GM12878 (cell line): ENCODE measurements around the gene SOWAHC. TPM values are rescaled to one million over a fixed set of nuclear protein-coding genes. Genes with fewer than 3 reads are reported as not detected.

ENCODE experiments used
- ATAC-seq: fragments of 200-7000 bp; cut with Tn5 transposase; 3 replicates; pipeline ENCODE4 v1.9.1; 2020; ENCODE audit warnings: mild to moderate bottlenecking, moderate library complexity
- BruUV-seq: library from RNA; stranded (reverse); fragments of 400-500 nt; replicated peaks from 2 replicates; lab custom pipeline; 2021; lab: Mats Ljungman, UMichigan
- CTCF ChIA-PET: fragments of 300-600 bp; sonication (Branson Sonifier 250); formaldehyde crosslinking; extraction: SDS; loops from one replicate; lab custom pipeline; 2021; ENCODE audit warnings: inconsistent platforms; lab: Yijun Ruan, JAX
- POLR2A ChIA-PET: fragments of 350-600 bp; formaldehyde crosslinking; extraction: SDS; loops from one replicate; lab custom pipeline; 2021; ENCODE audit warnings: inconsistent platforms; lab: Charles Lee
- RAD21 ChIA-PET: fragments of 300-600 bp; sonication (Branson Sonifier 250); formaldehyde crosslinking; loops from one replicate; lab custom pipeline; 2023; ENCODE audit warnings: antibody characterized with exemption; ENCODE audit not compliant: unreplicated experiment; lab: Charles Lee
- SMC1A ChIA-PET: fragments of 300-600 bp; sonication (Branson Sonifier 250); formaldehyde crosslinking; loops from one replicate; lab custom pipeline; 2023; ENCODE audit not compliant: unreplicated experiment, uncharacterized antibody; lab: Charles Lee
- DNase-seq: peaks from one replicate; pipeline ENCODE4 v3.0.0-alpha.2; 2011; ENCODE audit warnings: low read depth, low spot score
- FAIRE-seq: peaks from 3 replicates; lab custom pipeline; 2011; peaks lifted over from hg19 to GRCh38; lab: Jason Lieb, UNC
- H2AFZ ChIP-seq: 2 replicates; pipeline ENCODE4 v1.6.0; 2011; ENCODE audit warnings: low read depth, low read length, control low read depth; ENCODE audit not compliant: control insufficient read depth
- H3K27ac ChIP-seq: 2 replicates; pipeline ENCODE4 v1.5.1; 2011; ENCODE audit warnings: control low read depth; ENCODE audit not compliant: control insufficient read depth, insufficient read depth
- H3K27me3 ChIP-seq, 2 experiments: replicated peaks in 1 of 2; 2 replicates each; pipeline versions ENCODE4 v1.6.0 to v1.6.1; 2011; ENCODE audit warnings: low read length in 1 of 2; ENCODE audit not compliant: control insufficient read depth in 2 of 2, insufficient read depth in 2 of 2
- H3K36me3 ChIP-seq, 2 experiments: 2 replicates each; pipeline ENCODE4 v1.5.1; 2011; ENCODE audit warnings: low read length in 1 of 2; ENCODE audit not compliant: control insufficient read depth in 2 of 2, insufficient read depth in 2 of 2
- H3K4me1 ChIP-seq: 2 replicates; pipeline ENCODE4 v1.6.1; 2011; ENCODE audit warnings: mild to moderate bottlenecking, low read length, moderate library complexity, mixed read lengths; ENCODE audit not compliant: control insufficient read depth, insufficient read depth
- H3K4me2 ChIP-seq: 2 replicates; pipeline ENCODE4 v1.6.0; 2011; ENCODE audit warnings: control low read depth; ENCODE audit not compliant: control insufficient read depth, insufficient read depth
- H3K4me3 ChIP-seq: fragments of 200-600 bp; sonication (generic); 2 replicates; pipeline ENCODE4 v1.5.1; 2016
- H3K79me2 ChIP-seq: 2 replicates; pipeline ENCODE4 v1.6.0; 2011; ENCODE audit warnings: low read length; ENCODE audit not compliant: control insufficient read depth, insufficient read depth
- H3K9ac ChIP-seq: 2 replicates; pipeline ENCODE4 v1.8.0; 2011; ENCODE audit warnings: low read length, control low read depth, mixed read lengths; ENCODE audit not compliant: control insufficient read depth, insufficient read depth
- H3K9me3 ChIP-seq: replicated peaks from 3 replicates; pipeline ENCODE4 v1.5.1; 2011; ENCODE audit warnings: mild to moderate bottlenecking, low read length; ENCODE audit not compliant: control insufficient read depth, insufficient read depth
- H4K20me1 ChIP-seq: 2 replicates; pipeline ENCODE4 v1.6.0; 2011; ENCODE audit not compliant: control insufficient read depth, insufficient read depth
- ATF7 ChIP-seq: fragments of 450-650 bp; IDR thresholded peaks from 2 replicates; pipeline ENCODE4 v1.6.1; 2016; ENCODE audit warnings: low read depth, mild to moderate bottlenecking
- BCL11A ChIP-seq: IDR thresholded peaks from 2 replicates; pipeline ENCODE4 v1.6.1; 2011; ENCODE audit warnings: low read depth, low read length
- EED ChIP-seq: sonication (generic); IDR thresholded peaks from 2 replicates; pipeline ENCODE4 v1.6.1; 2016; ENCODE audit warnings: antibody characterized with exemption, low read depth
- ETV6 ChIP-seq, 2 experiments: fragments of 450-650 bp in 1 of 2; IDR thresholded peaks in 1 of 2; conservative IDR thresholded peaks in 1 of 2; 2 replicates each; pipeline ENCODE4 v1.6.1; 2014; ENCODE audit warnings: antibody characterized with exemption in 1 of 2, borderline replicate concordance in 1 of 2, low read depth in 1 of 2, mild to moderate bottlenecking in 1 of 2, moderate library complexity in 1 of 2
- FOS ChIP-seq: IDR thresholded peaks from 3 replicates; pipeline ENCODE4 v1.6.1; 2011; ENCODE audit warnings: borderline replicate concordance; ENCODE audit not compliant: insufficient read length; ENCODE audit errors: extremely low read depth
- HCFC1 ChIP-seq: fragments of 150-350 bp; IDR thresholded peaks from 2 replicates; pipeline ENCODE4 v1.6.1; 2014; ENCODE audit warnings: low read length
- JUNB ChIP-seq: IDR thresholded peaks from 2 replicates; pipeline ENCODE4 v1.6.1; 2016; ENCODE audit warnings: antibody characterized with exemption, mild to moderate bottlenecking
- KDM1A ChIP-seq: fragments of 200-600 bp; sonication (generic); IDR thresholded peaks from 2 replicates; pipeline ENCODE4 v1.6.1; 2016; ENCODE audit warnings: borderline replicate concordance
- MXI1 ChIP-seq: fragments of 150-350 bp; IDR thresholded peaks from 2 replicates; pipeline ENCODE4 v1.6.1; 2011; ENCODE audit warnings: low read depth, mild to moderate bottlenecking, inconsistent platforms, low read length, improper control_type of control experiment
- NR2F1 ChIP-seq: fragments of 450-650 bp; conservative IDR thresholded peaks from 2 replicates; pipeline ENCODE4 v1.6.1; 2017; ENCODE audit warnings: mild to moderate bottlenecking
- PAX8 ChIP-seq: fragments of 450-650 bp; IDR thresholded peaks from 2 replicates; pipeline ENCODE4 v1.6.1; 2017; ENCODE audit warnings: mild to moderate bottlenecking, moderate library complexity
- PML ChIP-seq: IDR thresholded peaks from 2 replicates; pipeline ENCODE4 v1.6.1; 2012; ENCODE audit warnings: low read length, inconsistent platforms
- RCOR1 ChIP-seq: conservative IDR thresholded peaks from 2 replicates; pipeline ENCODE4 v1.6.1; 2012; ENCODE audit warnings: low read depth, low read length, improper control_type of control experiment
- RUNX3 ChIP-seq: IDR thresholded peaks from 2 replicates; pipeline ENCODE4 v1.6.1; 2012; ENCODE audit warnings: low read length, inconsistent platforms
- STAT1 ChIP-seq: fragments of 450-650 bp; conservative IDR thresholded peaks from 2 replicates; pipeline ENCODE4 v1.6.1; 2014; ENCODE audit warnings: antibody characterized with exemption, mild to moderate bottlenecking
- WGBS: methylation state at CpG from one replicate; pipeline ENCODE4 v1.1.6; 2016; ENCODE audit warnings: low lambda C conversion rate; ENCODE audit not compliant: insufficient replicate concordance, insufficient coverage; ENCODE audit errors: missing lambda C conversion rate; 5-methylcytosine and 5-hydroxymethylcytosine counted together
- in situ Hi-C: fragments of 300-500 bp; cut with MboI; formaldehyde crosslinking; loops from 9 replicates; pipeline ENCODE4 v1.14.3; 2018; ENCODE audit warnings: mixed read lengths
- intact Hi-C: fragments of 100-400 bp; cut with micrococcal nuclease; formaldehyde crosslinking; loops from one replicate; pipeline ENCODE4 v1.14.2; 2022; ENCODE audit not compliant: unreplicated experiment
- polyA plus RNA-seq, 11 experiments: library from polyadenylated mRNA; depleted of rRNA in 4 of 11; unstranded in 6 of 11; stranded (reverse) in 5 of 11; fragments of >200 nt; fragmentation: Nextera tagmentation in 4 of 11; fragmentation: Illumina TruSeq in 1 of 11; extraction: Ambion mirVana in 4 of 11; extraction: Trizol in 1 of 11; gene quantifications; 1 replicate in 1 of 11; 2 replicates in 10 of 11; pipeline versions ENCODE4 v1.2.1 to v1.2.3, GENCODE V29; 2011 to 2016; ENCODE audit warnings: inconsistent platforms in 2 of 11, missing spikeins in 2 of 11, low read depth in 1 of 11
- total RNA-seq, 4 experiments: library from RNA; depleted of rRNA in 3 of 4; stranded (reverse); fragments of >200 nt in 3 of 4; fragmentation: Illumina TruSeq in 1 of 4; extraction: Trizol in 1 of 4; gene quantifications; 2 replicates each; pipeline versions ENCODE4 v1.2.1 to v1.2.3, GENCODE V29; 2013 to 2021
- TF ChIP-seq, protein P1 (sequence below): fragments of 450-650 bp; IDR thresholded peaks from 2 replicates; pipeline ENCODE4 v1.6.1; 2016; ENCODE audit warnings: mild to moderate bottlenecking

SOWAHC gene
- total and polyA plus RNA-seq, 10 of the 15 experiments (the other 5 are each of a cell fraction or from before 2014, with no cell fraction given) = 0.48 to 2.6 (median 1.8) TPM

GRCh38 chr2:109623297-109623696 is 9.1 kb downstream of the SOWAHC start:
- no peaks in the 10 kb centered on the region for H3K27me3 ChIP-seq
- H3K9me3 ChIP-seq = no peaks in the 10 kb centered on the region; the same call in 2 of the 3 replicates
- ChIA-PET POLR2A (interaction anchor here (1.2 kb wide), 1 partner anchor 90 kb away, joined by 4 read pairs; no protein-coding TSS in a partner anchor), SMC1A (interaction anchor here (0.7 kb wide), 1 partner anchor 15 kb away, joined by 3 read pairs; no protein-coding TSS in a partner anchor), CTCF (interaction anchor here (1.8 kb wide), 1 partner anchor 77 kb away, joined by 6 read pairs; no protein-coding TSS in a partner anchor), RAD21 (no interaction called here)
- in situ Hi-C loops (no loop called here), intact Hi-C loops (no loop called here)
- no peaks in the 10 kb centered on the region for H4K20me1 ChIP-seq
- no peak overlapping the region for H3K9ac ChIP-seq
- ATAC-seq (no peak), DNase-seq (no peak), FAIRE-seq (no peak)
- H2AFZ ChIP-seq = no peak overlapping the region
- no peaks in the 10 kb centered on the region for H3K79me2 ChIP-seq
- TF ChIP-seq EED (peak; percentile 58; the same call in 1 of the 2 replicates), RUNX3 (peak; percentile 18; the same call in 1 of the 2 replicates), HCFC1 (no peak)
- no peak overlapping the region for H3K27ac ChIP-seq
- no peak overlapping the region for H3K4me3 ChIP-seq
- H3K4me2 ChIP-seq = no peak overlapping the region
- no TSS peak for BruUV-seq
- 0 out of 2 replicates have a peak, but pooled peaks cover 3% of the 10 kb centered on the region for H3K4me1 ChIP-seq
- no peaks in the 10 kb centered on the region for H3K36me3 ChIP-seq
- 18% methylated on average over 5 of the region's 5 CpGs for WGBS

DNA sequence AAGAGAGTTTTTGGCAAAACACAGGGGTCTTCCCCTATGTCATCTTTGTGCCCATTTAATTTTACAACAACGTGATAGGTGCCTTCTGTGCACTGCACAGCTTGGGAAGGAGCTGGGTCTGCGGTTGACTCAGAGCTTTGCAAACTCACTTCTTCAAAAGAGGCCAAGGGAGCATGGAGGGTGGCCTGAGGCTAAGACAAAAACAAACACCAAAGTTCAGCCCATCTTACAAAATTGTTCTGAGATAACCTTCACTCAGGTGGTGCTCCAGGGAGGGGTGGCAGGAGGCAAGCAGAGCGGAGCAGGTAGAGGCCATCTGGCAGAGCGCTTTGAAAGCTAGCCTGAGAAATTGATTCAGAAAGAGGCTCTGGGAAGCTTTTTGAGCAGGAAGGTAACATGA is 9.8 kb downstream of the SOWAHC start:
- 65% methylated on average over 4 of the region's 4 CpGs for WGBS
- intact Hi-C loops = no loop called here
- no peak for ATAC-seq

More for the DNA sequence above, 9.8 kb downstream of the SOWAHC start:
- BruUV-seq = no TSS peak
- Histone ChIP-seq H3K36me3 (no peaks in the 10 kb centered on the region), H3K4me1 (0 out of 2 replicates have a peak, but pooled peaks cover 3% of the 10 kb centered on the region), H2AFZ (no peak overlapping the region), H3K27ac (no peak overlapping the region), H3K4me3 (no peak overlapping the region), H3K79me2 (no peaks in the 10 kb centered on the region), H3K9me3 (no peaks in the 10 kb centered on the region; the same call in 2 of the 3 replicates), H4K20me1 (no peaks in the 10 kb centered on the region)
- ChIA-PET POLR2A (interaction anchor here (1.2 kb wide), 1 partner anchor 90 kb away, joined by 4 read pairs; no protein-coding TSS in a partner anchor), CTCF (interaction anchor here (0.7 to 1.8 kb wide), 2 partner anchors 12 to 78 kb away, joined by 3 to 6 read pairs; no protein-coding TSS in a partner anchor), SMC1A (interaction anchor here (0.7 kb wide), 1 partner anchor 14 kb away, joined by 3 read pairs; no protein-coding TSS in a partner anchor), RAD21 (no interaction called here)
- in situ Hi-C loops = no loop called here
- FAIRE-seq = no peak
- DNase-seq = no peak
- no peak for TF ChIP-seq BCL11A
- no peak for TF ChIP-seq ETV6 (conservative IDR thresholded peaks at IDR 0.05 in 1 of 2, IDR thresholded peaks at IDR 0.05 in 1 of 2; ENCODE audit: borderline replicate concordance in 1 of 2, low read depth in 1 of 2)
- no peak for TF ChIP-seq MXI1
- TF ChIP-seq KDM1A = no peak
- TF ChIP-seq ATF7 = no peak
- TF ChIP-seq, protein P1, sequence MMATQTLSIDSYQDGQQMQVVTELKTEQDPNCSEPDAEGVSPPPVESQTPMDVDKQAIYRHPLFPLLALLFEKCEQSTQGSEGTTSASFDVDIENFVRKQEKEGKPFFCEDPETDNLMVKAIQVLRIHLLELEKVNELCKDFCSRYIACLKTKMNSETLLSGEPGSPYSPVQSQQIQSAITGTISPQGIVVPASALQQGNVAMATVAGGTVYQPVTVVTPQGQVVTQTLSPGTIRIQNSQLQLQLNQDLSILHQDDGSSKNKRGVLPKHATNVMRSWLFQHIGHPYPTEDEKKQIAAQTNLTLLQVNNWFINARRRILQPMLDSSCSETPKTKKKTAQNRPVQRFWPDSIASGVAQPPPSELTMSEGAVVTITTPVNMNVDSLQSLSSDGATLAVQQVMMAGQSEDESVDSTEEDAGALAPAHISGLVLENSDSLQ = no peak
- TF ChIP-seq RCOR1 = no peak
- TF ChIP-seq FOS = no peak
- TF ChIP-seq JUNB = no peak
- no peak for TF ChIP-seq PAX8
- TF ChIP-seq STAT1 = no peak
- no peak for TF ChIP-seq NR2F1
- TF ChIP-seq PML = no peak
- TF ChIP-seq, all 136 proteins: peak for 0
- no peak overlapping the region for H3K4me2 ChIP-seq
- H3K9ac ChIP-seq = no peak overlapping the region
- no peaks in the 10 kb centered on the region for H3K27me3 ChIP-seq
